ENCODE measurements around the gene LAMB4.

DNA sequence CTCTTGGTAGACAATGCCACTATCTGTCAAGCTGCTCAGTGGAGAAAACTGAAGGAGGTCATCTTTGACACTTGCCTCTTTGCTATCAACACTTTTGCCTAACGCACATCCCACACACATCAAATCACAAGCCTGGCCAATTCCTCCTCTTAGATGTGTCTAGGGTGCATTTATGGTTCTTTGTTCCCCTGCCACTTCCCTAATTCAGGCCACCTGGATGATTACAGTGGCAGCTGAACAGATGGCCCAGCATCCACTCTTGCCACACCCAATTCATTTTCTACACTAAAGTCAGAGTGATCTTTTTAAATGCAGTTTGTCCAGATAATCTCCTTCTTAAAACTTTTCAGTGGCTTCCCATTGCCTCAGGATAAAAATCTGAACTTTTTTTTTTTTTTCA is 58.6 kb downstream of the LAMB4 start:
- TF ChIP-seq, protein P1, sequence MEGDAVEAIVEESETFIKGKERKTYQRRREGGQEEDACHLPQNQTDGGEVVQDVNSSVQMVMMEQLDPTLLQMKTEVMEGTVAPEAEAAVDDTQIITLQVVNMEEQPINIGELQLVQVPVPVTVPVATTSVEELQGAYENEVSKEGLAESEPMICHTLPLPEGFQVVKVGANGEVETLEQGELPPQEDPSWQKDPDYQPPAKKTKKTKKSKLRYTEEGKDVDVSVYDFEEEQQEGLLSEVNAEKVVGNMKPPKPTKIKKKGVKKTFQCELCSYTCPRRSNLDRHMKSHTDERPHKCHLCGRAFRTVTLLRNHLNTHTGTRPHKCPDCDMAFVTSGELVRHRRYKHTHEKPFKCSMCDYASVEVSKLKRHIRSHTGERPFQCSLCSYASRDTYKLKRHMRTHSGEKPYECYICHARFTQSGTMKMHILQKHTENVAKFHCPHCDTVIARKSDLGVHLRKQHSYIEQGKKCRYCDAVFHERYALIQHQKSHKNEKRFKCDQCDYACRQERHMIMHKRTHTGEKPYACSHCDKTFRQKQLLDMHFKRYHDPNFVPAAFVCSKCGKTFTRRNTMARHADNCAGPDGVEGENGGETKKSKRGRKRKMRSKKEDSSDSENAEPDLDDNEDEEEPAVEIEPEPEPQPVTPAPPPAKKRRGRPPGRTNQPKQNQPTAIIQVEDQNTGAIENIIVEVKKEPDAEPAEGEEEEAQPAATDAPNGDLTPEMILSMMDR (IDR thresholded peaks at IDR 0.05): no peak
- TF ChIP-seq POLR2AphosphoS5 (IDR thresholded peaks at IDR 0.05; ENCODE audit: low read depth, low read length): no peak
- TF ChIP-seq ELF1 (IDR thresholded peaks at IDR 0.05): no peak
- TF ChIP-seq, protein P2, sequence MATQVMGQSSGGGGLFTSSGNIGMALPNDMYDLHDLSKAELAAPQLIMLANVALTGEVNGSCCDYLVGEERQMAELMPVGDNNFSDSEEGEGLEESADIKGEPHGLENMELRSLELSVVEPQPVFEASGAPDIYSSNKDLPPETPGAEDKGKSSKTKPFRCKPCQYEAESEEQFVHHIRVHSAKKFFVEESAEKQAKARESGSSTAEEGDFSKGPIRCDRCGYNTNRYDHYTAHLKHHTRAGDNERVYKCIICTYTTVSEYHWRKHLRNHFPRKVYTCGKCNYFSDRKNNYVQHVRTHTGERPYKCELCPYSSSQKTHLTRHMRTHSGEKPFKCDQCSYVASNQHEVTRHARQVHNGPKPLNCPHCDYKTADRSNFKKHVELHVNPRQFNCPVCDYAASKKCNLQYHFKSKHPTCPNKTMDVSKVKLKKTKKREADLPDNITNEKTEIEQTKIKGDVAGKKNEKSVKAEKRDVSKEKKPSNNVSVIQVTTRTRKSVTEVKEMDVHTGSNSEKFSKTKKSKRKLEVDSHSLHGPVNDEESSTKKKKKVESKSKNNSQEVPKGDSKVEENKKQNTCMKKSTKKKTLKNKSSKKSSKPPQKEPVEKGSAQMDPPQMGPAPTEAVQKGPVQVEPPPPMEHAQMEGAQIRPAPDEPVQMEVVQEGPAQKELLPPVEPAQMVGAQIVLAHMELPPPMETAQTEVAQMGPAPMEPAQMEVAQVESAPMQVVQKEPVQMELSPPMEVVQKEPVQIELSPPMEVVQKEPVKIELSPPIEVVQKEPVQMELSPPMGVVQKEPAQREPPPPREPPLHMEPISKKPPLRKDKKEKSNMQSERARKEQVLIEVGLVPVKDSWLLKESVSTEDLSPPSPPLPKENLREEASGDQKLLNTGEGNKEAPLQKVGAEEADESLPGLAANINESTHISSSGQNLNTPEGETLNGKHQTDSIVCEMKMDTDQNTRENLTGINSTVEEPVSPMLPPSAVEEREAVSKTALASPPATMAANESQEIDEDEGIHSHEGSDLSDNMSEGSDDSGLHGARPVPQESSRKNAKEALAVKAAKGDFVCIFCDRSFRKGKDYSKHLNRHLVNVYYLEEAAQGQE (IDR thresholded peaks at IDR 0.05; ENCODE audit: low read depth, low read length): no peak
- TF ChIP-seq, protein P3, sequence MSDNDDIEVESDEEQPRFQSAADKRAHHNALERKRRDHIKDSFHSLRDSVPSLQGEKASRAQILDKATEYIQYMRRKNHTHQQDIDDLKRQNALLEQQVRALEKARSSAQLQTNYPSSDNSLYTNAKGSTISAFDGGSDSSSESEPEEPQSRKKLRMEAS (IDR thresholded peaks at IDR 0.05; ENCODE audit: low read depth): no peak
- no peak for TF ChIP-seq IRF3 (IDR thresholded peaks at IDR 0.05; ENCODE audit: low read depth, low read length)
- no peak for TF ChIP-seq YY1 (IDR thresholded peaks at IDR 0.05; ENCODE audit: low read depth)
- no peak for TF ChIP-seq EP300 (IDR thresholded peaks at IDR 0.05; ENCODE audit: borderline replicate concordance in 1 of 2, low read depth in 1 of 2, low read length in 1 of 2)
- TF ChIP-seq TCF12 (IDR thresholded peaks at IDR 0.05): no peak
- no peak for TF ChIP-seq EZH2phosphoT487 (IDR thresholded peaks at IDR 0.05; ENCODE audit: borderline replicate concordance, low read depth)
- no peak for TF ChIP-seq MXI1 (IDR thresholded peaks at IDR 0.05; ENCODE audit: low read depth, low read length)
- no peak for TF ChIP-seq MEF2A (IDR thresholded peaks at IDR 0.05; ENCODE audit: borderline replicate concordance, low read depth)
